HFF-Myc (cell line): ENCODE results near the gene COX4I1.
A peak's percentile ranks its signal among the peaks of the same experiment; 100 is the strongest.

ENCODE experiments used
- DNase-seq: peaks from one replicate; pipeline ENCODE4 v3.0.0-alpha.2; 2011; ENCODE audit warnings: low read depth; ENCODE audit errors: extremely low read depth
- H3K4me3 ChIP-seq: replicated peaks from 2 replicates; pipeline ENCODE4 v1.5.1; 2011; ENCODE audit warnings: low read depth, mild to moderate bottlenecking, control low read depth, low read length
- CTCF ChIP-seq: IDR thresholded peaks from 2 replicates; pipeline ENCODE4 v1.5.1; 2012; ENCODE audit warnings: mild to moderate bottlenecking, low read depth, low read length, control low read depth; ENCODE audit errors: missing control alignments

The COX4I1 gene

GRCh38 chr16:85799497-85800320 lies at the start of gene COX4I1, which contains the start of gene EMC8:
Gene COX4I1, plus strand, starts transcription at chr16:85799695. Its CDS starts 1,511 bp downstream, at chr16:85801206.
Gene EMC8, minus strand, starts transcription at chr16:85799544. Its CDS starts 249 bp downstream, at chr16:85799295.
- TF ChIP-seq CTCF: no peak
- H3K4me3 ChIP-seq: peak within 1 kb of the TSS; percentile 93
- DNase-seq: peak; percentile 59

- no peak for TF ChIP-seq CTCF
- no peak for DNase-seq
- peak overlapping the region; percentile 61 for H3K4me3 ChIP-seq
Observed at GRCh38 chr16:85749771-85750145, 49.7 kb upstream of the COX4I1 start.

- DNase-seq: no peak
- H3K4me3 ChIP-seq: peak overlapping the region; percentile 61
- no peak for TF ChIP-seq CTCF
Observed at GRCh38 chr16:85750146-85750826, 49.2 kb upstream of the COX4I1 start.

- no peak for TF ChIP-seq CTCF
- peak within 1 kb of the TSS; percentile 61 for H3K4me3 ChIP-seq
- no peak for DNase-seq
Observed at GRCh38 chr16:85750827-85751697, 48.4 kb upstream of the COX4I1 start, which contains the start of gene C16orf74. Gene C16orf74, minus strand, starts transcription at chr16:85751096. Its CDS starts 15,879 bp downstream, at chr16:85735217.

GRCh38 chr16:85751698-85752501 lies 47.6 kb upstream of the COX4I1 start:
- DNase-seq: no peak
- H3K4me3 ChIP-seq: peak overlapping the region; percentile 28; the same call in 1 of the 2 replicates
- TF ChIP-seq CTCF: no peak
